K562 (cell line): Measurements from ENCODE around the gene ZDHHC18. TPM values are rescaled to one million over a fixed set of nuclear protein-coding genes. Genes with fewer than 3 reads are reported as not detected.

Experiments used
- ATAC-seq: fragments of 200-7000 bp; cut with Tn5 transposase; 3 replicates; pipeline ENCODE4 v1.9.1; 2020; ENCODE audit warnings: moderate library complexity
- BruUV-seq: library from RNA; stranded (reverse); fragments of 400-500 nt; replicated peaks from 2 replicates; lab custom pipeline; 2021; lab: Mats Ljungman, UMichigan
- CTCF ChIA-PET: fragments of 300-600 bp; formaldehyde crosslinking; extraction: SDS; loops from one replicate; lab custom pipeline; 2021; ENCODE audit warnings: low intra/inter-chr PET ratio; lab: Yijun Ruan, JAX
- POLR2A ChIA-PET: fragments of 300-600, 350-650 bp; sonication (Branson Sonifier 250); formaldehyde crosslinking; extraction: SDS; loops from one replicate; lab custom pipeline; 2021; ENCODE audit warnings: antibody characterized with exemption, inconsistent platforms; lab: Yijun Ruan, JAX
- DNase-seq, 4 experiments: peaks; one replicate each; pipeline versions ENCODE4 v3.0.0 to v3.0.0-alpha.2; 2011 to 2018; ENCODE audit warnings: low spot score in 3 of 4, mixed read lengths in 3 of 4; ENCODE audit errors: extremely low read depth in 1 of 4
- FAIRE-seq: peaks from 2 replicates; lab custom pipeline; 2011; peaks lifted over from hg19 to GRCh38; lab: Jason Lieb, UNC
- H2AFZ ChIP-seq: 2 replicates; pipeline ENCODE4 v1.6.0; 2011; ENCODE audit warnings: low read depth, low read length, control low read depth, inconsistent platforms
- H3K27ac ChIP-seq: fragments of 200-600 bp; 3 replicates; pipeline ENCODE4 v1.8.0; 2011; ENCODE audit warnings: low read depth, mild to moderate bottlenecking, control low read depth, inconsistent platforms, low read length, moderate library complexity, mixed read lengths; ENCODE audit errors: extremely low read depth
- H3K27me3 ChIP-seq, 2 experiments: fragments of 300-600 bp in 1 of 2; 2 replicates in 1 of 2; 3 replicates in 1 of 2; pipeline versions ENCODE4 v1.6.0 to v1.8.0; 2011; ENCODE audit warnings: inconsistent platforms in 2 of 2, low read length in 2 of 2, mild to moderate bottlenecking in 1 of 2, mixed read lengths in 1 of 2, moderate library complexity in 1 of 2; ENCODE audit not compliant: control insufficient read depth in 2 of 2, insufficient read depth in 2 of 2
- H3K36me3 ChIP-seq: fragments of 300-600 bp; 3 replicates; pipeline ENCODE4 v1.8.0; 2011; ENCODE audit warnings: mild to moderate bottlenecking, low read length, inconsistent platforms; ENCODE audit not compliant: control insufficient read depth, insufficient read depth
- H3K4me1 ChIP-seq, 2 experiments: fragments of 200-600 bp in 1 of 2; replicated peaks in 1 of 2; 2 replicates in 1 of 2; 3 replicates in 1 of 2; pipeline versions ENCODE4 v1.5.1 to v1.8.0; 2011; ENCODE audit warnings: inconsistent platforms in 2 of 2, low read length in 2 of 2, mild to moderate bottlenecking in 1 of 2, mixed read lengths in 1 of 2, moderate library complexity in 1 of 2; ENCODE audit not compliant: control insufficient read depth in 2 of 2, insufficient read depth in 2 of 2
- H3K4me2 ChIP-seq: 2 replicates; pipeline ENCODE4 v1.6.1; 2011; ENCODE audit warnings: low read length, control low read depth, inconsistent platforms, mixed read lengths; ENCODE audit not compliant: insufficient read depth
- H3K4me3 ChIP-seq: fragments of 200-600 bp; sonication (generic), shearing (Covaris generic); 2 replicates; pipeline ENCODE4 v1.5.1; 2016; ENCODE audit warnings: control low read depth, inconsistent platforms
- H3K79me2 ChIP-seq: fragments of 200-600 bp; 3 replicates; pipeline ENCODE4 v1.8.0; 2011; ENCODE audit warnings: low read length, inconsistent platforms; ENCODE audit not compliant: control insufficient read depth, insufficient read depth
- H3K9ac ChIP-seq, 2 experiments: 2 replicates each; pipeline versions ENCODE4 v1.6.0 to v1.6.1; 2011; ENCODE audit warnings: low read depth in 2 of 2, low read length in 2 of 2, control low read depth in 1 of 2, inconsistent platforms in 1 of 2, mild to moderate bottlenecking in 1 of 2, mixed read lengths in 1 of 2; ENCODE audit not compliant: insufficient read depth in 1 of 2
- H3K9me1 ChIP-seq: one replicate; pipeline ENCODE4 v1.6.0; 2011; ENCODE audit warnings: inconsistent platforms, mild to moderate bottlenecking, low read length, moderate library complexity; ENCODE audit not compliant: control insufficient read depth, insufficient read depth
- H3K9me3 ChIP-seq: replicated peaks from 2 replicates; pipeline ENCODE4 v1.5.1; 2011; ENCODE audit warnings: low read depth, low read length, inconsistent platforms; ENCODE audit not compliant: control insufficient read depth, insufficient read depth
- H4K20me1 ChIP-seq: replicated peaks from 2 replicates; pipeline ENCODE4 v1.6.1; 2011; ENCODE audit warnings: low read length, inconsistent platforms, mixed read lengths; ENCODE audit not compliant: control insufficient read depth, insufficient read depth
- ARID1B ChIP-seq: fragments of 450-650 bp; IDR thresholded peaks from 2 replicates; pipeline ENCODE4 v1.6.1; 2016; ENCODE audit warnings: antibody characterized with exemption, mild to moderate bottlenecking, inconsistent platforms
- COPS2 ChIP-seq: fragments of 450-650 bp; conservative IDR thresholded peaks from 2 replicates; pipeline ENCODE4 v1.6.1; 2016; ENCODE audit warnings: mild to moderate bottlenecking, moderate library complexity
- FOSL1 ChIP-seq: fragments of 200-800 bp; sonication (Bioruptor generic); conservative IDR thresholded peaks from 2 replicates; pipeline ENCODE4 v1.6.1; 2016; ENCODE audit warnings: missing genetic modification characterization, missing compliant biosample characterization
- HOXB6 ChIP-seq: fragments of 250-450 bp; sonication (Bioruptor Pico); IDR thresholded peaks from 2 replicates; pipeline ENCODE4 v1.5.1; 2022; ENCODE audit warnings: mild to moderate bottlenecking, borderline replicate concordance
- JUND ChIP-seq, 2 experiments: IDR thresholded peaks; 2 replicates in 1 of 2; 3 replicates in 1 of 2; pipeline ENCODE4 v1.6.1; 2011; ENCODE audit warnings: borderline replicate concordance in 2 of 2, low read depth in 2 of 2, low read length in 2 of 2, improper control_type of control experiment in 1 of 2, missing biosample characterization in 1 of 2, missing genetic modification characterization in 1 of 2, missing genetic modification reagents in 1 of 2
- PHF21A ChIP-seq: fragments of 450-650 bp; IDR thresholded peaks from 2 replicates; pipeline ENCODE4 v1.6.1; 2017; ENCODE audit warnings: low read depth, borderline replicate concordance
- TEAD4 ChIP-seq, 2 experiments: sonication (generic) in 1 of 2; formaldehyde crosslinking in 1 of 2; IDR thresholded peaks; 2 replicates each; pipeline versions ENCODE4 v1.6.1 to v1.8.0; 2012 to 2022; ENCODE audit warnings: borderline replicate concordance in 1 of 2, inconsistent platforms in 1 of 2, low read length in 1 of 2, mild to moderate bottlenecking in 1 of 2, missing genetic modification reagents in 1 of 2
- YY1 ChIP-seq, 3 experiments: IDR thresholded peaks; 2 replicates each; pipeline ENCODE4 v1.6.1; 2011; ENCODE audit warnings: low read length in 2 of 3, mild to moderate bottlenecking in 2 of 3, moderate library complexity in 2 of 3, borderline replicate concordance in 1 of 3, control low read depth in 1 of 3, low read depth in 1 of 3; ENCODE audit not compliant: insufficient read depth in 3 of 3, insufficient replicate concordance in 2 of 3, control insufficient read depth in 1 of 3, insufficient read length in 1 of 3; ENCODE audit errors: extremely low read depth in 1 of 3
- ZNF224 ChIP-seq: sonication (generic); formaldehyde crosslinking; IDR thresholded peaks from 2 replicates; pipeline ENCODE4 v1.8.0; 2022; ENCODE audit warnings: mild to moderate bottlenecking, missing genetic modification reagents
- WGBS: fragments of 100-300 bp; shearing (Covaris generic); methylation state at CpG from one replicate; pipeline ENCODE4 v1.1.6; 2016; ENCODE audit warnings: low coverage, mixed read lengths; ENCODE audit not compliant: insufficient coverage; ENCODE audit errors: missing lambda C conversion rate; 5-methylcytosine and 5-hydroxymethylcytosine counted together
- in situ Hi-C: fragments of 300-500 bp; cut with MboI; formaldehyde crosslinking; loops from 4 replicates; pipeline ENCODE4 v1.15.0; 2018; ENCODE audit warnings: inconsistent platforms, mixed read lengths
- intact Hi-C: fragments of 100-400 bp; cut with micrococcal nuclease; formaldehyde crosslinking; loops from 2 replicates; pipeline ENCODE4 v1.14.2; 2022
- polyA plus RNA-seq, 8 experiments: library from polyadenylated mRNA; depleted of rRNA in 4 of 8; stranded (reverse) in 5 of 8; unstranded in 3 of 8; fragments of >200 nt; fragmentation: Nextera tagmentation in 2 of 8; fragmentation: Illumina TruSeq in 1 of 8; extraction: Ambion mirVana in 2 of 8; extraction: Trizol in 1 of 8; gene quantifications; 2 replicates each; pipeline versions ENCODE4 v1.2.1 to v1.2.3, GENCODE V29; 2011 to 2014; ENCODE audit warnings: inconsistent platforms in 1 of 8, missing spikeins in 1 of 8
- total RNA-seq, 7 experiments: library from RNA; depleted of rRNA in 6 of 7; stranded (reverse); fragments of >200 nt in 6 of 7; fragmentation: Illumina TruSeq in 2 of 7; extraction: Trizol in 2 of 7; gene quantifications; 2 replicates each; pipeline versions ENCODE4 v1.2.1 to v1.2.3, GENCODE V29; 2011 to 2021; ENCODE audit warnings: low replicate concordance in 1 of 7
- TF ChIP-seq, protein P1 (sequence below): IDR thresholded peaks from 3 replicates; pipeline ENCODE4 v1.6.1; 2011; ENCODE audit warnings: borderline replicate concordance, mild to moderate bottlenecking, moderate library complexity; ENCODE audit not compliant: insufficient read length; ENCODE audit errors: extremely low read depth
- TF ChIP-seq, protein P2 (sequence below), 2 experiments: fragments of 150-350 bp in 1 of 2; IDR thresholded peaks; 2 replicates each; pipeline ENCODE4 v1.6.1; 2012 to 2016; ENCODE audit warnings: low read depth in 2 of 2, low read length in 2 of 2, mild to moderate bottlenecking in 1 of 2, moderate library complexity in 1 of 2

ZDHHC18 gene
- total and polyA plus RNA-seq, 9 of the 15 experiments (the other 6 are each of a cell fraction or from before 2014, with no cell fraction given), result 0.42 to 35.6 (median 15.8) TPM

DNA sequence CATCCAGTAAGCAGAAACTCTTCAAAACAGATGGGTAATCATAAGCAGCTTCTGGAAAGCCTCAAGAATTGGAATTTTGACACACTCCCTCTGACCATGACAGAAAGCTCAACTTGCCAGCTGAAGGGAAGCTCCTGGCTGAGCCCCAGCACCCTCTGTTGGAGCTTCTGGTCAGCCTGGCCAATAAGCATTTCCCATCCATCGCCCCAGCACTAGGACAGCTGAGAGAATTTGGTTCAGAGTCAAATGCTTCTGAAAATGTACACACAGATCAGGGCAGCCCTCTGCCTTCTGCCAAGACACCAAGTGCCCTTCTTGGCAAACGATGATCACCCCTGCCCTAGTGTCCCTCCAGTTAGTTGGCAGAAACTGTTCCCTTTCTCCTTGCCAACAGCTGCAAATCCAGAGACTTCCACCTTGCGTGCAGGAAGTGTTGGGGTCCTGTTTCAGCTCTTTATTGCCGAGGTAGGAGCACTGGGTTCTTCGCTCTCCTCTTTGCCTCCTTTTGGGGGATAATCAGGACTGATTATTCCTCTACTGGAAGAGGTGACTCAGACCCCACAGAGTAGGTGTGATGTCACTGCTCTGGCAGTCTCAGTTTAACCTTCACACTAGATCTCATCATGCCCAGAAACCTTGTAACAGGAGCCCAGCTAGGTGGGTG lies 26.9 kb upstream of the ZDHHC18 start:
- no TSS peak for BruUV-seq
- H3K27me3 ChIP-seq, result no peaks in the 10 kb centered on the region
- peak; percentile 78 for FAIRE-seq
- H3K36me3 ChIP-seq, result peaks cover 6% of the 10 kb centered on the region; the same call in 2 of the 3 replicates
- peaks cover 8 to 41% of the 10 kb centered on the region in 2 experiments; a peak in 4 of 5 replicates for H3K4me1 ChIP-seq
- H3K79me2 ChIP-seq, result no peaks in the 10 kb centered on the region
- in situ Hi-C loops, result loop anchor here (5.0 kb wide), 1 partner anchor 197 kb away; no protein-coding TSS in a partner anchor
- peak; percentile 83 for ATAC-seq
- H3K27ac ChIP-seq, result peak overlapping the region; percentile 11; the same call in 1 of the 3 replicates
- no peaks in the 10 kb centered on the region for H3K9me1 ChIP-seq
- peak overlapping the region; percentile 41 for H3K4me2 ChIP-seq
- ChIA-PET POLR2A (interaction anchor here (0.9 to 5.8 kb wide), 7 partner anchors 10 to 107 kb away, joined by 3 to 62 read pairs (median 6); partner anchors contain the start of gene PIGV), CTCF (interaction anchor here (1.0 kb wide), 1 partner anchor 198 kb away, joined by 3 read pairs; no protein-coding TSS in a partner anchor)
- DNase-seq, result peak in 2 of 4 experiments; percentile 51 to 55
- peak overlapping the region; percentile 16; the same call in 1 of the 2 replicates for H2AFZ ChIP-seq
- intact Hi-C loops, result no loop called here
- H4K20me1 ChIP-seq, result no peaks in the 10 kb centered on the region
- WGBS, result 42% methylated on average over 5 of the region's 5 CpGs
- peak overlapping the region in 1 of 2 experiments; percentile 20; a peak in 1 of 4 replicates for H3K9ac ChIP-seq
- no peaks in the 10 kb centered on the region for H3K9me3 ChIP-seq
- H3K4me3 ChIP-seq, result no peak overlapping the region
- TF ChIP-seq JUND (IDR thresholded peaks at IDR 0.05; ENCODE audit: borderline replicate concordance, low read depth, low read length) (peak; percentile 83), JUND (tag; IDR thresholded peaks at IDR 0.05; ENCODE audit: borderline replicate concordance, low read depth, low read length) (peak; percentile 44; the same call in 2 of the 3 replicates), ZNF224 (CRISPR knock-in tag) (no peak), HOXB6 (no peak), TEAD4 (IDR thresholded peaks at IDR 0.05; ENCODE audit: low read length) (no peak), TEAD4 (CRISPR knock-in tag; IDR thresholded peaks at IDR 0.05; ENCODE audit: borderline replicate concordance) (no peak), COPS2 (no peak), YY1 (IDR thresholded peaks at IDR 0.05; ENCODE audit: borderline replicate concordance in 1 of 3, control insufficient read depth in 1 of 3, extremely low read depth in 1 of 3, insufficient read depth in 3 of 3, insufficient read length in 1 of 3, insufficient replicate concordance in 2 of 3, low read depth in 1 of 3, low read length in 2 of 3) (no peak), PHF21A (no peak), ARID1B (peak; percentile 52), FOSL1 (peak; percentile 86)
- TF ChIP-seq, protein P1, sequence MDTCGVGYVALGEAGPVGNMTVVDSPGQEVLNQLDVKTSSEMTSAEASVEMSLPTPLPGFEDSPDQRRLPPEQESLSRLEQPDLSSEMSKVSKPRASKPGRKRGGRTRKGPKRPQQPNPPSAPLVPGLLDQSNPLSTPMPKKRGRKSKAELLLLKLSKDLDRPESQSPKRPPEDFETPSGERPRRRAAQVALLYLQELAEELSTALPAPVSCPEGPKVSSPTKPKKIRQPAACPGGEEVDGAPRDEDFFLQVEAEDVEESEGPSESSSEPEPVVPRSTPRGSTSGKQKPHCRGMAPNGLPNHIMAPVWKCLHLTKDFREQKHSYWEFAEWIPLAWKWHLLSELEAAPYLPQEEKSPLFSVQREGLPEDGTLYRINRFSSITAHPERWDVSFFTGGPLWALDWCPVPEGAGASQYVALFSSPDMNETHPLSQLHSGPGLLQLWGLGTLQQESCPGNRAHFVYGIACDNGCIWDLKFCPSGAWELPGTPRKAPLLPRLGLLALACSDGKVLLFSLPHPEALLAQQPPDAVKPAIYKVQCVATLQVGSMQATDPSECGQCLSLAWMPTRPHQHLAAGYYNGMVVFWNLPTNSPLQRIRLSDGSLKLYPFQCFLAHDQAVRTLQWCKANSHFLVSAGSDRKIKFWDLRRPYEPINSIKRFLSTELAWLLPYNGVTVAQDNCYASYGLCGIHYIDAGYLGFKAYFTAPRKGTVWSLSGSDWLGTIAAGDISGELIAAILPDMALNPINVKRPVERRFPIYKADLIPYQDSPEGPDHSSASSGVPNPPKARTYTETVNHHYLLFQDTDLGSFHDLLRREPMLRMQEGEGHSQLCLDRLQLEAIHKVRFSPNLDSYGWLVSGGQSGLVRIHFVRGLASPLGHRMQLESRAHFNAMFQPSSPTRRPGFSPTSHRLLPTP, result no peak
- TF ChIP-seq, protein P2, sequence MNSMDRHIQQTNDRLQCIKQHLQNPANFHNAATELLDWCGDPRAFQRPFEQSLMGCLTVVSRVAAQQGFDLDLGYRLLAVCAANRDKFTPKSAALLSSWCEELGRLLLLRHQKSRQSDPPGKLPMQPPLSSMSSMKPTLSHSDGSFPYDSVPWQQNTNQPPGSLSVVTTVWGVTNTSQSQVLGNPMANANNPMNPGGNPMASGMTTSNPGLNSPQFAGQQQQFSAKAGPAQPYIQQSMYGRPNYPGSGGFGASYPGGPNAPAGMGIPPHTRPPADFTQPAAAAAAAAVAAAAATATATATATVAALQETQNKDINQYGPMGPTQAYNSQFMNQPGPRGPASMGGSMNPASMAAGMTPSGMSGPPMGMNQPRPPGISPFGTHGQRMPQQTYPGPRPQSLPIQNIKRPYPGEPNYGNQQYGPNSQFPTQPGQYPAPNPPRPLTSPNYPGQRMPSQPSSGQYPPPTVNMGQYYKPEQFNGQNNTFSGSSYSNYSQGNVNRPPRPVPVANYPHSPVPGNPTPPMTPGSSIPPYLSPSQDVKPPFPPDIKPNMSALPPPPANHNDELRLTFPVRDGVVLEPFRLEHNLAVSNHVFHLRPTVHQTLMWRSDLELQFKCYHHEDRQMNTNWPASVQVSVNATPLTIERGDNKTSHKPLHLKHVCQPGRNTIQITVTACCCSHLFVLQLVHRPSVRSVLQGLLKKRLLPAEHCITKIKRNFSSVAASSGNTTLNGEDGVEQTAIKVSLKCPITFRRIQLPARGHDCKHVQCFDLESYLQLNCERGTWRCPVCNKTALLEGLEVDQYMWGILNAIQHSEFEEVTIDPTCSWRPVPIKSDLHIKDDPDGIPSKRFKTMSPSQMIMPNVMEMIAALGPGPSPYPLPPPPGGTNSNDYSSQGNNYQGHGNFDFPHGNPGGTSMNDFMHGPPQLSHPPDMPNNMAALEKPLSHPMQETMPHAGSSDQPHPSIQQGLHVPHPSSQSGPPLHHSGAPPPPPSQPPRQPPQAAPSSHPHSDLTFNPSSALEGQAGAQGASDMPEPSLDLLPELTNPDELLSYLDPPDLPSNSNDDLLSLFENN (IDR thresholded peaks at IDR 0.05; ENCODE audit: low read depth in 2 of 2, low read length in 2 of 2), result no peak
